Measurements from ENCODE around the gene NFASC. TPM values are rescaled to one million over a fixed set of nuclear protein-coding genes. Genes with fewer than 3 reads are reported as not detected.

Gene NFASC
- total RNA-seq, 1 donor: 36.9 TPM

- Histone ChIP-seq H3K27ac (ENCODE audit: low read depth, low read length) (no peak overlapping the region), H3K4me1 (ENCODE audit: insufficient read depth, low read length) (peaks cover 18% of the 10 kb centered on the region), H4K20me1 (ENCODE audit: insufficient read depth, low read length) (peaks cover 58% of the 10 kb centered on the region), H3K9me3 (ENCODE audit: low read depth, low read length) (no peaks in the 10 kb centered on the region), H3K4me3 (ENCODE audit: insufficient read depth, low read length) (no peak overlapping the region), H3K79me2 (ENCODE audit: insufficient read depth, low read length) (peaks cover 47% of the 10 kb centered on the region), H3K27me3 (ENCODE audit: insufficient read depth, low read length) (no peaks in the 10 kb centered on the region), H3K4me2 (ENCODE audit: insufficient read depth, low read length) (no peak overlapping the region), H2AFZ (ENCODE audit: low read length) (no peak overlapping the region), H3K36me3 (ENCODE audit: insufficient read depth, low read length) (no peaks in the 10 kb centered on the region)
- TF ChIP-seq CTCF (IDR thresholded peaks at IDR 0.05; ENCODE audit: extremely low read depth, low read depth, low read length): no peak
- no peak for DNase-seq (ENCODE audit: insufficient read length, low spot score, missing footprints)
Observed at GRCh38 chr1:204867666-204868339, 2.9 kb upstream of the NFASC start.

GRCh38 chr1:204868340-204868700 lies 2.3 kb upstream of the NFASC start:
- no peak for TF ChIP-seq CTCF (IDR thresholded peaks at IDR 0.05; ENCODE audit: extremely low read depth, low read depth, low read length)
- H3K4me2 ChIP-seq (ENCODE audit: insufficient read depth, low read length): no peak overlapping the region
- H4K20me1 ChIP-seq (ENCODE audit: insufficient read depth, low read length): peaks cover 61% of the 10 kb centered on the region
- H3K4me3 ChIP-seq (ENCODE audit: insufficient read depth, low read length): no peak overlapping the region
- no peaks in the 10 kb centered on the region for H3K36me3 ChIP-seq (ENCODE audit: insufficient read depth, low read length)
- H3K4me1 ChIP-seq (ENCODE audit: insufficient read depth, low read length): peaks cover 20% of the 10 kb centered on the region
- H3K9me3 ChIP-seq (ENCODE audit: low read depth, low read length): no peaks in the 10 kb centered on the region
- H3K79me2 ChIP-seq (ENCODE audit: insufficient read depth, low read length): peaks cover 47% of the 10 kb centered on the region
- H2AFZ ChIP-seq (ENCODE audit: low read length): no peak overlapping the region
- H3K27me3 ChIP-seq (ENCODE audit: insufficient read depth, low read length): no peaks in the 10 kb centered on the region
- no peak for DNase-seq (ENCODE audit: insufficient read length, low spot score, missing footprints)
- H3K27ac ChIP-seq (ENCODE audit: low read depth, low read length): no peak overlapping the region

- Histone ChIP-seq H3K9me3 (ENCODE audit: low read depth, low read length) (no peaks in the 10 kb centered on the region), H3K27ac (ENCODE audit: low read depth, low read length) (no peak overlapping the region), H2AFZ (ENCODE audit: low read length) (no peak overlapping the region), H4K20me1 (ENCODE audit: insufficient read depth, low read length) (peaks cover 69% of the 10 kb centered on the region), H3K4me1 (ENCODE audit: insufficient read depth, low read length) (peaks cover 20% of the 10 kb centered on the region), H3K36me3 (ENCODE audit: insufficient read depth, low read length) (no peaks in the 10 kb centered on the region), H3K4me3 (ENCODE audit: insufficient read depth, low read length) (no peak overlapping the region), H3K4me2 (ENCODE audit: insufficient read depth, low read length) (no peak overlapping the region), H3K27me3 (ENCODE audit: insufficient read depth, low read length) (no peaks in the 10 kb centered on the region), H3K79me2 (ENCODE audit: insufficient read depth, low read length) (peaks cover 47% of the 10 kb centered on the region)
- TF ChIP-seq CTCF (IDR thresholded peaks at IDR 0.05; ENCODE audit: extremely low read depth, low read depth, low read length): no peak
- DNase-seq (ENCODE audit: insufficient read length, low spot score, missing footprints): no peak
Observed at GRCh38 chr1:204869097-204869496, 1.6 kb upstream of the NFASC start.

GRCh38 chr1:204871405-204872037 lies 859 bp downstream of the NFASC start:
- peaks cover 65% of the 10 kb centered on the region for H4K20me1 ChIP-seq (ENCODE audit: insufficient read depth, low read length)
- no peaks in the 10 kb centered on the region for H3K36me3 ChIP-seq (ENCODE audit: insufficient read depth, low read length)
- no peak overlapping the region for H2AFZ ChIP-seq (ENCODE audit: low read length)
- H3K9me3 ChIP-seq (ENCODE audit: low read depth, low read length): no peaks in the 10 kb centered on the region
- H3K27me3 ChIP-seq (ENCODE audit: insufficient read depth, low read length): no peaks in the 10 kb centered on the region
- peaks cover 20% of the 10 kb centered on the region for H3K4me1 ChIP-seq (ENCODE audit: insufficient read depth, low read length)
- no peak overlapping the region for H3K4me2 ChIP-seq (ENCODE audit: insufficient read depth, low read length)
- DNase-seq (ENCODE audit: insufficient read length, low spot score, missing footprints): no peak
- H3K27ac ChIP-seq (ENCODE audit: low read depth, low read length): peak overlapping the region; percentile 9
- no peak for TF ChIP-seq CTCF (IDR thresholded peaks at IDR 0.05; ENCODE audit: extremely low read depth, low read depth, low read length)
- peaks cover 43% of the 10 kb centered on the region for H3K79me2 ChIP-seq (ENCODE audit: insufficient read depth, low read length)
- H3K4me3 ChIP-seq (ENCODE audit: insufficient read depth, low read length): no peak overlapping the region

Measured in osteoblast (primary cell).